DMS153 treated with DMSO at 0.1 percent for 48 hours (cell line): Measurements from ENCODE around the gene HTT.

ENCODE experiments used
- DNase-seq: peaks from one replicate; lab custom pipeline; 2025; ENCODE audit not compliant: unreplicated experiment; lab: John Stamatoyannopoulos, UW

HTT gene

GRCh38 chr4:3198906-3199305 lies 124.4 kb downstream of the HTT start:
- no peak for DNase-seq

- DNase-seq: no peak
These were observed 125.4 kb downstream of the HTT start for GRCh38 chr4:3199653-3200422.

DNA sequence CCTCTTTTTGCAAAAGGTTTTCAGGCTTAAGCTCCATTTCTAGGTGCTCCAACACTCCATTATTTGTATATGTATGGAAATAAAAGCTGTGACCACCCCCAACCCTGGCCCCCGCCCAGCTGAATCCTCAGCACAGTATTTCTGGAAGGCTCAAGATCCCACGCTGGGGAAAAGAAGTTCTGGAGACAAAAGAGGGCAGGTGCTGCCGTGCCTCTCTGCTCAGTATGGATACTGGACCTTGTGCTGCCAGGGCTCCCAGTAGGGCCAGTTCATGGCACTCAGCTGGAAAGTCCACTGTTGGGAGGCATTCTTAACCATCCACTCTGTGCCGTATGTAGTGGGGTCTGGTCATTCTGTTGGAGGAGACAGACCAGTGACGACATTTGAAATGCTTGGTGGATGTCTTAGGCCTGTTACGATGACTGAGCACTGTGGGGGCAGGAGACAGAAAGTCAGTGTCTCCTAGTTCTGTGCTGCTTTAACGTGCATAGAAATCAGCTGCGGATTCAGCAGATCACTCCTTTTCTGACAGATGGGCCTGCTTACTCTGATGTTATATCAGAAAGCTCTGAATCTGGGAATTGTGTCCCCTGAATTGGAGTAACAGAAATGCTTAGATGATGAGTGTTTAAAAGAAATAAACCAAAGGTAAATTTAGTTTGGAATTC lies 126.1 kb downstream of the HTT start:
- no peak for DNase-seq

DNA sequence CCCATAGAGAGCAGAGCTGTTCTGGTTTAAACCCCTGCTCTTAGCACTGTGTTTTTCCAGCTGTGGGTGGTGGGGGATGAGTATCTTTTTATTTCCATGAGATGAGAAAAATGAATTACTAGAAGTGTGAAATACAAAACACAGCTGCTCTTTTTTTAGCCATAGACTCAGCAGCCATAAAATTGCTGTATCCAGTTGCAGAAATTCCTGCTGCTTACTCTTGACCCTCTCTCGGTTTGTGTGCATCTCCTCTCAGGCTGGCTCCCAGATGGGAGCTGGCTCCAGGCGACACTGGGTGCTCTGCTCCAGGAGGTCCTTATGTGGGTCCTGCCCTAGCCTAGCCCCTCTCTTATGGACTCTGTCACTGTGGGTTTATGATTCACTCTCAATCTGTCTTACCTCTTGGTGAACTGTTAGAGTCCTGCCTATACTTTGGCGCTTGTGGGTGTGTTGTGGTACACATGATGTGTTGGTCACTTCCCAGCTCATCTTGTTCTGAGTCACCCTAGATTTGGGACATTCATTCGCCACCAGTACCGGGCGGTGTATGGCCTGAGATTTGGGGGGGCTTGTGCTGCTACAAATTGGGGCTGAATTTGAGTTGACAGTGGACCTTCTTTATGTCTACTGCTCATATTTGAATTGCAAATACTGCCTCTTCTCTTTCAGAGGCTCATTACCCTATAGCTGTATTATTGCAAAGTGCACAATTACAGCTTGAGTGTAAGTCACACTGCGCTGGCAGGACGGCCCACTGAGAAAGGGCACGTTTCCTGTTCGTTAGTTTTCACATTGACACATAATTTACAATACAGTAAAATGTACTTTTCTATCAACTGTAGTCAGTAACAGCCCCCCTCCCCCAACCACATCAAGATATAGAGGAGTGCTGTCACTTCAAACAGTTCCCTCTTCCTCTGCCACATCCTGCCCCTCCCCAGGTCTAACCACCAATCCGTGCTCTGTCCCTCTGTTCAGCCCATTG lies 127.5 kb downstream of the HTT start:
- DNase-seq: no peak

GRCh38 chr4:3202836-3203820 lies 128.6 kb downstream of the HTT start:
- DNase-seq: no peak

- DNase-seq: no peak
These were observed 129.5 kb downstream of the HTT start for GRCh38 chr4:3203971-3204431.

DNA sequence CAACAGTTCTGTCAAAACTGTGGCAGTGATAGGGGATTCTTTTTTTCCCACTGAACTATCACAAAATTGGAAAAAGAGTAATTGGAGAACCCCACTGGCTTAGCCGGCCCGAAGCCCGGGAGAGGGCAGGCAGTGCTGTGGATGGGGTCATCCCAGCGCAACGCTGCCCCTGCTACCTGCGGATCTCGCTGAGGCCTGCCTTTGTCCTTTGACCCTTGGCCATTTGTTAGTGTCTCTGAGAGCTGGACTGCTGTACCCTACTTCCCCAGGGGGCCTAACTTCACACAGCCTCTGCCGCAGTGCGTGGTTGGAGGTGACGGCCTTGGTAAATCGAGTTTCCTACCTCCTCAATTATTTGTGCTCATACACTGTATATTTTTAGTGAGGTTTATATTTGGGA lies 131.5 kb downstream of the HTT start:
- DNase-seq: no peak

DNA sequence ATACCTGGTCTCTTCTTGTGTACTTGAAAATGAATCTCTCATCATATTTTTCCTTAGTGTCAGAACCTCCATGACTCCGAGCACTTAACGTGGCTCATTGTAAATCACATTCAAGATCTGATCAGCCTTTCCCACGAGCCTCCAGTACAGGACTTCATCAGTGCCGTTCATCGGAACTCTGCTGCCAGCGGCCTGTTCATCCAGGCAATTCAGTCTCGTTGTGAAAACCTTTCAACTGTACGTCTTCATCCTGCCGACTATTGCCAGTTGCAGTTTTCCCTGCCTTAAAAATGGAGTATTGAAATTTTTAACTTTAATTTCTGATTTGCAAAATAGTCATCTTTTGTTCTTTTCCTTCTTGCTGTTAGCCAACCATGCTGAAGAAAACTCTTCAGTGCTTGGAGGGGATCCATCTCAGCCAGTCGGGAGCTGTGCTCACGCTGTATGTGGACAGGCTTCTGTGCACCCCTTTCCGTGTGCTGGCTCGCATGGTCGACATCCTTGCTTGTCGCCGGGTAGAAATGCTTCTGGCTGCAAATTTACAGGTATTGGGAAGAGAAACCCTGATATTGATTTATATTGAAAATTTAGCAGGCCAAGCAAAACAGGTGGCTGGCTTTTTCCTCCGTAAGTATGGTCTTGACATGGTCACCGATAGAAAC lies 132.1 kb downstream of the HTT start:
- DNase-seq: no peak

- DNase-seq: no peak
These were observed 133.1 kb downstream of the HTT start for GRCh38 chr4:3207531-3208037.

DNA sequence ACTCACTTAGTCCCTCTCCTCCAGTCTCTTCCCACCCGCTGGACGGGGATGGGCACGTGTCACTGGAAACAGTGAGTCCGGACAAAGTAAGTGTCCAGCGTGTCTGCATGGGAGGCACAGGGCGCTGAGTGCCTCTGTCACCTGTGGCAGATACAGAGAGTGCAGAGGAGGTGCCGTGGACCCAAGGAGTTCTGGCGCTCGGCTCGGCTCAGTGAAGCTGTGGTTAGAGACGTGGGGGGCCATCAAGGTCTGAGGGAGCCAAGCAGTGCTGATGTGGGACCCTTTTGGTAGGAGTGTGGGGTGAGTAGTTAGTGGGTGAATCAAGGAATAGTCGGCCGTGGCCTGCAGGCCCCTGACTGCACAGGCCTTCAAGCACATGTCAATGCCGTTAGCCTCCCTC lies 134.3 kb downstream of the HTT start:
- no peak for DNase-seq

DNA sequence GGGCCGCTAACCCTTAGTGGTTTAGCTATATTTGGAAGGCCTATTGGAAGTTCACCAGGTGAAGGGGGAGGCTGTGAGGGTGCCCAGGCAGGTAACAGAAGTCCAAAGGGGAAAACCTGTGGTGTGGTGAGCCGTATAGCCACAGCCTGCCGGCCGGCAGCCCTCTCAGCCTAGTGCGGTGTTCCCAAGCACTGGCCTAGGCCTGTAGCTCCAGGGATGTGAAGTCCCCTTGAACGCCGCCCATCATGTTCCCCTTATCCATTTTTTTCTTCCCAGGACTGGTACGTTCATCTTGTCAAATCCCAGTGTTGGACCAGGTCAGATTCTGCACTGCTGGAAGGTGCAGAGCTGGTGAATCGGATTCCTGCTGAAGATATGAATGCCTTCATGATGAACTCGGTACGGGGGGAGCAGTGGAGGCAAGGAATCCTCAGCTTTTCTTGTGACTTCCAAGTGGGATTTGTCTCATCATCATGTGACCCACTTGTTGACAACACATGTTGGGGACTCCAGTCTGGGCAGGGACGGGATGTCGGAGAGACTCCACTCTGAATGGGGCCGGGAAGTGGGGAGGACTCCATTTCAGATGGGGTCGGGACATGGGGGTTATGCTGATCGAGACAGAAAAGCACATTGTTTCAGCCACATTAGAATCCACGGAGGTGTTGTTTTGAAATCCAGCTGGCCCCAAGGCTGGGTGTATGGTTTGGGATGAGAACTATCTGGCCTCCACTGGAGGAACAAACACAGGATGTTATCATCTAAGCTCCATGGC lies 135.3 kb downstream of the HTT start:
- DNase-seq: no peak

DNA sequence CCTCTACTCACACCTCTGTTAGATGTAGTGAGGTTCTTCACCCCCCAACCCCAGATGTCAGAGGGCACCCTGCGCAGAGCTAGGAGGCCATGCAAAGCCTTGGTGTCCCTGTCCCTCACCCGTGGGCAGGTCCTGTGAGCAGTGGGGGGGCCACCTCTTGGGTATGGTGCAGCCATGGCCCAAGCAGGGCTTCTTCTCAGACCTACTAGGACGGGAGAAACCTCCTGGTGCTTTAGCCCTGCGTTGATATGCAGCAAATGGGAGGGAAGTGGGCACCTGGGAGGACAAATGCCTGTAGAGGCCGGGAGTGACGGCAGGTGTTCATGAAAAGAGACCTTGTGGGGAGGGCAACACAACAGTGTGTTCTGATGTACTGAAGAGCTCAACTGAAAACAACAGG lies 136.0 kb downstream of the HTT start:
- no peak for DNase-seq

DNA sequence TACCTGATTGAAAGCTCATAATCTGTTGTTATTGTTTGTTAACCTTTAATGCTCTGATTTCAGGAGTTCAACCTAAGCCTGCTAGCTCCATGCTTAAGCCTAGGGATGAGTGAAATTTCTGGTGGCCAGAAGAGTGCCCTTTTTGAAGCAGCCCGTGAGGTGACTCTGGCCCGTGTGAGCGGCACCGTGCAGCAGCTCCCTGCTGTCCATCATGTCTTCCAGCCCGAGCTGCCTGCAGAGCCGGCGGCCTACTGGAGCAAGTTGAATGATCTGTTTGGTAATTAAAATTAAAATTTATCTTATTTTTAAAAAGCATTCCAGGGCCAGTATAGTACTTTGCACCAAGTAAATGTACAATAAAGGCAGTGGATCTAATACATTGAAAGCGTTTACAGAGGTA lies 137.4 kb downstream of the HTT start:
- DNase-seq: no peak

- no peak for DNase-seq
These were observed 138.1 kb downstream of the HTT start for GRCh38 chr4:3212391-3213105.

DNA sequence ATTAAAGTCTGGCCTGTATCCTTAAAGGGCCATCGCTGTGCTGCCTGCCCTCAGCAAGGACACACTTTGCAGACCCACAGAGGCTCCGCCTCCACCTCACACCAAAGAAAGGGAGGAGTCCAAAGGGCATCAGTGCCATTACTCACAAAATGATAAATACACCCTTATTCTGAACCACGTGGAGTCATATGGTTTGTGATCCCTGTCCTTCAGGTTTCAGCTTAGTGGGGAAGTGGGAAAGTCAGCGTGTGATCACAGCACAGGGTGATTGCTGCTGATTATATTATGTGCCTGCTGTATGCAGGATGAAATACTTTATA lies 138.6 kb downstream of the HTT start:
- DNase-seq: no peak

DNA sequence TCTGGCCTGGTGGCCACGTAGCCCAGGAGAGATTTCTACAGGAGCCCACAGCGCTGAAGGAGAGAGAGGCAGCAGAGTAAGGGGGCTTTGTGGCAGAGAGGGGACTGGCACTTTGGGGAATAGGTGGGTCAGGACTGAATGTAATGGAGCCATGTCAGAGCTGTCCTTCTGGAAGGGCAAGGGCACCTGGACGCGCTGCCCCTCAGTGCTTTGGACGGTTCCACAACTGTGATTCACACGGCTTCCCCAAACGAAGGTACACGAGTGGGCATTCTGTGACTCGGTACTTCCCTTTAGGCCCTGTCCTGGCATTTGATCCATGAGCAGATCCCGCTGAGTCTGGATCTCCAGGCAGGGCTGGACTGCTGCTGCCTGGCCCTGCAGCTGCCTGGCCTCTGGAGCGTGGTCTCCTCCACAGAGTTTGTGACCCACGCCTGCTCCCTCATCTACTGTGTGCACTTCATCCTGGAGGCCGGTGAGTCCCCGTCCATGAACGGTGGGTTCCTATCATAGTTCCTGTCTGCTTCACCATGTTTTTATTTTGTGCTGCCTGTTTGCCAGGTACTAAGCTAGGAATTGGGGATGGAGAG lies 139.3 kb downstream of the HTT start:
- DNase-seq: no peak

- no peak for DNase-seq
These were observed 140.8 kb downstream of the HTT start for GRCh38 chr4:3215256-3215655.

- no peak for DNase-seq
These were observed 141.3 kb downstream of the HTT start for GRCh38 chr4:3215733-3216132.
